T47D (cell line): Measurements from ENCODE around the gene NDFIP1.
"Not testable (repeated sequence)": the region's sequence is repeated elsewhere in the genome, so short reads cannot be mapped to it uniquely, and the experiment has no call there.

Experiments
- DNase-seq, 2 experiments: peaks; one replicate each; pipeline versions ENCODE4 v3.0.0 to v3.0.0-alpha.2; 2011 to 2012; ENCODE audit warnings: low read depth in 1 of 2, low spot score in 1 of 2
- JUND ChIP-seq: IDR thresholded peaks from 2 replicates; pipeline ENCODE4 v1.6.1; 2012; ENCODE audit warnings: low read depth
- in situ Hi-C: cut with HindIII; loops from 2 replicates; pipeline ENCODE4 v1.10.0; 2016; ENCODE audit warnings: low sequenced_read_pairs, low pct_unique_long_range_greater_than_20kb

NDFIP1 gene

DNA sequence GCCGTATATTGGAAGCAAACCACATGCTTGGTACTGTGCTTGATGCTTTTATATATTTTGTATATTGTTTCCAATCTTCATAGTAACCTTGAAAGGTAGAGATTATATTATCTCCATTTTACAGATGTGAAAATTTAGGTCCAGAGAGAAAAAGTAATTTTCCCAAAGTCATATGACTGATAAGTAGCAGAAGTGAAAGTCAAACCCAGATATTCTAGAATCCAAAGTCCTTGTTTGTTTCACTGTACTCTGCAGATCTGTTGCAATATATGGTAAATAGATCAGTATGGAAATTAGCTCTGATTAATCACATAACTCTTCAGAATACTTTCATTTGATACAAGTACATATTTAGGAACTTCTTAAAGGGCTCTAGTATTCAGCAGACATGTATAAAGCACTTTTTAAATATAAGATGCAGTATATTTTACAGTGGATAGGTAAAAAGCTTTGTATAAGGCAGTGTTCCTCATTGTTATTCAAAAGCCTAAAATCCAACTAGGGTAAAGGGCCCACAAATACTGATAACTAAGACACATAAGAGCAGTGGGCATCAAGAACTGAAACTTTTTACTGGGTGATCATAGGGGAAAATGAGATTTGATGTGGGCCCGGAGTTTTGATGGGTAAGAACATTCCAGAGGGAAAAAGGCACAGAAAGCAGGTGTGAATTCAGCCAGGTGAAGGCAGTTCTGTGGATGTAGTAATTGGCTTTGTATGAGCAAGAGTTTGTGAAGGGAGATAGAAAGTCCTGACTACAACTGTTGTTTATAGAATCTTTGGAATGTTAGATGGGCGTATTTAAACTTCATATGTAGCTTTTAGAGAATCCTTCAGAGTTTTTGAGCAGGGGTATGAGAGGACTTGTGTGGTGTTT, 25.0 kb downstream of the NDFIP1 start:
- no peak for TF ChIP-seq JUND
- DNase-seq, result no peak
- in situ Hi-C loops, result no loop called here

DNA sequence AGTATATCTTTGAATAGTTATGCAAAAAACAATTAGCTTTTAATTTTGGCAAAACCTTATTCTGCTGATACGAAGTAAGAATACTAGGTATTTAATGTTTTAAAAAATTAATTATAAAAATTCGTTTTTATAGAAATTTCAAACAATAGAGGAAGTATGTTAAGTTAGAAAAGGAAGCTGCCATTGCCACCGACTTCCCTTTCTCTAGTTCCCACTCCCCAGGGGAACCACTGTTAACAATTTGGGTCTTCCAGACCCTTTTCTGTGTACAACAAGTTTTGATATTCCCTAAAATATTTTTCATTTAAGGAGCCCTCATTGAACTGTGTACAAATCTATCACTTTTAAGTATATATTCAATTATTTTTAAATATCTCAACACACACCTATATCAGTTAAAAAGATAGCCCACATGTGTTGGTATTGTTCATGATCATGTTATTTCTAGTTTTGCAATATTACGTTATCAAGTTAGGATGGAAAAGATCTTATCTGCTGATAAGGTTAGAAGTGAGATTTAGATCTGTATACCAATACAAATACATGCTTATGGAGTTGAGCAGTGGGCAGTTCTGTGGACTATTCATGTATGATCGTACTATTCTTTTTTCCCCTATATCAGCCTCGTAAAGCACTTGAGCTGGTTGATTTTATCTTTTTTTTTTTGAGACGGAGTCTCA, 25.9 kb downstream of the NDFIP1 start:
- TF ChIP-seq JUND, result no peak
- no peak for DNase-seq
- in situ Hi-C loops, result no loop called here

DNA sequence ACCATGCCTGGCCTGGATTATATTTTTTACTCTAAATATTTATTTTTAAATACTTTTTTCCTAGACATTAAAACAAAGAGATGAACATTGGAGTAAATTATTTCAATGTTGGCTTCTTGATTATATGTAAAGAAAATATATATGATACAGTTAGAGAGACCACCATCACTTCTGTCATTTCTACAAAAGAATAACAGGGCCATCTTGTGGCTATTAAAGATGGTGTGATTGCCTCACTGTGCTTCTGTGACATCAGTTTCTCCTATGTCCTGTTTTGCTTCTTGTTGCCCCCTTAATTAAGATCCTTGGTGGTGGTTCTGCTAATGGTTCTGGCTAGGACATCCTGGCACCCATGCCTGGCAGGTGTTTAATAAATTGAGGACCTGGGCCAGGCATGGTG, 32.9 kb downstream of the NDFIP1 start:
- DNase-seq, result no peak
- no peak for TF ChIP-seq JUND

DNA sequence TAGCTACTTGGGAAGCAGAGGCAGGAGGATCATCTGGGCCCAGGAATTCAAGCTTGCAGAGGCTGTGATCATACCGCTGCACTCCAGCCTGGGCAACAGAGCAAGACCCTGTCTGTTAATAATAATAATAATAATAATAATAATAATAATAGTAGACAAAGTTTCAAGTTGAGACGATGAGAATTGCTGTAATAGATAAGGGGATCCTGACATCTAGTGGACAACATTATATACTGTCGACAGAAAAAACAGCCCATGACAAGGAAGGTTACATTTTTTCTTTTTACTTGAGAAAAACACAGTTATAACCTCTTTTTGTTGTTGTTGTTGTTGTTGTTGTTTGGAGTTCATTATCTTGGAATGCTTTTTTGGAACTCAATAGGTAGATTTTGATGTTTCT, 35.3 kb downstream of the NDFIP1 start:
- DNase-seq, result peak; percentile 21 to 52
- in situ Hi-C loops, result no loop called here
- TF ChIP-seq JUND, result no peak

More for the DNA sequence above, 32.9 kb downstream of the NDFIP1 start:
- in situ Hi-C loops, result no loop called here

DNA sequence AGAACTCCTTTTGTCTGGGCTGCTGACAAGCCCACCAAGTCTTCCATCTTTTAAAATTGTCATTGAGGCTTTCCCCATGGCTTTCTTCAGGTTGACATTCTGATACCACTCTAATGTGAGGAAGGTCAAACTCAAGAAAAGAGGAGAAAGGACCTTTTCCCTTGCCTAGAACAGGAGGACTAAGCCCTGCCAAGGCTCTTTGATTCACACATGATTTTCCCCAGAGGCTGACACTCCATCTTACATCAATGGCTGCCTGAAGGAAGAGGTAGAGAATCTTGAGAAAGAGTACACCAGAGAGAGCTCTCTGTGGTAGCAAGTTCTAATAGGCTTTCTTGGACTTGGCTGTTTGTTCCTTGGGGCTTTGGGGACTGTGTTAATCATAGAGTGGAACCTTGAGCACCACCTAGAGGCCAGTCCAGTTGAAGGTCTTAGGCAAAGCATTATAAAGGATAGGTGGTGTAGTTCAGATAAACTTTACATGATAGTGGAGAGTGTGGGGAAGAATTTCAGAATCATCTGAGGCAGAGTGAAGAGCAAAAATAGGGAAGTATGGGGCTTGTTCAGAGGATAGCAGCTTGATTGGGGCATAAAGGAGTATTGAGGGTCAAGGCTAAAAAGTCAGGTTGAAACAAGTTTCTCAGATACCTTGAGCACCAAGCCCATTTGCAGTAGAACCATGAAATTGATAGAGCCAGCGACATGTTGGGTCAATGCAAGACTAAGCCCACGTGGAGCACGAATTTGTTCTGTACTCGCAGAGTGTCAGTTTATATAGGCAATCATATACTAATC, 36.7 kb downstream of the NDFIP1 start:
- no peak for TF ChIP-seq JUND
- DNase-seq, result peak; percentile 42 to 80
- in situ Hi-C loops, result no loop called here

DNA sequence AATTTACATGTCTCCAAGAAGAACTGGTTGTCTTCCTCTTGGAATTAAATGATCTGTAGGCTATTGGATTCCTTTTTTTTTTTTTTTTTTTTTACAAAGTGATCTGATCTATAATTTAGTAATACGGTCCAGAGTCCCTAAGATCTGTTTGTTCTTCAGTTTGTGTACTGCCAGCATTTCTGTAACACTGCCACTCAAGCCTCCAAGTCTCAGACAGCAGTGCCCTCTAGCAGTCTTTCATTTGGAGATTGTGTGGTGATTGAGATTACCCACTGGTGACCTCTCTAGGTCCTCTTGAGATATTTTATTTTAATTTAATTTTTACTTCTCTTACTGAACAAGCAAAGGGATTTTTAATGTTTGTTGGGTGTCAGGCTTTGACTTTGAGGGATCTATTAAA, 40.8 kb downstream of the NDFIP1 start:
- no peak for DNase-seq
- in situ Hi-C loops, result no loop called here
- no peak for TF ChIP-seq JUND

DNA sequence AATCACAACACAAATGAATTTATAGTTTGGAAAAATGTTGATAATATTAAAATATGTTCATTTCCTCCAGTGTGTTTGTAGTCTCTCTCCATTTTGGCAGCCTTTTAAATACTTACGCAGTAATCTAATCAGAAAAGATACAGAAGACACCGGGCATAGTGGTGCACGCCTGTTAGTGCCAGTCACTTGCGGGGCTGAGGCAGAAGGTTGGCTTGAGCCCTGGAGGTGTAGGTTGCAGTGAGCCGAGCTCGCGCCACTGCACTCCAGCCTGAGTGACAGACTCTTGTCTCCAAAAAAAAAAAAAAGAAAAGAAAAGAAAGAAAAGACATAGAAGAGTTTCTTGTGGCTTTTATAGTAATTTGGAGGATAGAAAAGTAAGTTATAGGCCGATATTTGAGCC, 41.9 kb downstream of the NDFIP1 start:
- TF ChIP-seq JUND, result no peak
- in situ Hi-C loops, result loop anchor here (25.0 kb wide), 1 partner anchor 387 kb away; no protein-coding TSS in a partner anchor
- DNase-seq, result no peak

DNA sequence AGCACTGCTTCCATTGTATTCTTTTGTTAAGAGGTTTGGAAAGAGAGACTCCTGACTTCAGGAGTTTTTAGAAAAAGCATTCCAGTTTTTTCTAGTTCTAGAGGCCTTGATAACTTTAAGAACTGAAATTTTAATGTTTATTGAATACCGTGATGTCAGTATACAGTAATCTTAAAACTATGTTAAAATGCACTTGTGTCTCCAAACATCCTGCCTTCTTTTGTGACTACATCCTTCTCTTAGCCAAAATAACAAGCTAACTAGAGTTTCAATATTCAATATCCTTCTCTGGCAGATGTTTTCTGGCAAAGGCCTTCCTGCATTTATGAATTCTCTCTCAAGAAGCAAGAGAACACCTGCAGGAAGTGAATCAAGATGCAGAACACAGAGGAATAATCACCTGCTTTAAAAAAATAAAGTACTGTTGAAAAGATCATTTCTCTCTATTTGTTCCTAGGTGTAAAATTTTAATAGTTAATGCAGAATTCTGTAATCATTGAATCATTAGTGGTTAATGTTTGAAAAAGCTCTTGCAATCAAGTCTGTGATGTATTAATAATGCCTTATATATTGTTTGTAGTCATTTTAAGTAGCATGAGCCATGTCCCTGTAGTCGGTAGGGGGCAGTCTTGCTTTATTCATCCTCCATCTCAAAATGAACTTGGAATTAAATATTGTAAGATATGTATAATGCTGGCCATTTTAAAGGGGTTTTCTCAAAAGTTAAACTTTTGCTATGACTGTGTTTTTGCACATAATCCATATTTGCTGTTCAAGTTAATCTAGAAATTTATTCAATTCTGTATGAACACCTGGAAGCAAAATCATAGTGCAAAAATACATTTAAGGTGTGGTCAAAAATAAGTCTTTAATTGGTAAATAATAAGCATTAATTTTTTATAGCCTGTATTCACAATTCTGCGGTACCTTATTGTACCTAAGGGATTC, 43.1 kb downstream of the NDFIP1 start:
- in situ Hi-C loops, result loop anchor here (25.0 kb wide), 1 partner anchor 386 kb away; no protein-coding TSS in a partner anchor

DNA sequence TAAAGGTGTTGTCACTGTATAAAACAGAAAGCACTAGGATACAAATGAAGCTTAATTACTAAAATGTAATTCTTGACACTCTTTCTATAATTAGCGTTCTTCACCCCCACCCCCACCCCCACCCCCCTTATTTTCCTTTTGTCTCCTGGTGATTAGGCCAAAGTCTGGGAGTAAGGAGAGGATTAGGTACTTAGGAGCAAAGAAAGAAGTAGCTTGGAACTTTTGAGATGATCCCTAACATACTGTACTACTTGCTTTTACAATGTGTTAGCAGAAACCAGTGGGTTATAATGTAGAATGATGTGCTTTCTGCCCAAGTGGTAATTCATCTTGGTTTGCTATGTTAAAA, 43.8 kb downstream of the NDFIP1 start:
- DNase-seq, result peak in 1 of 2 experiments; percentile 24
- in situ Hi-C loops, result loop anchor here (25.0 kb wide), 1 partner anchor 385 kb away; no protein-coding TSS in a partner anchor
- TF ChIP-seq JUND, result no peak

More for the DNA sequence above, 43.1 kb downstream of the NDFIP1 start:
- peak; percentile 23 to 79 for DNase-seq
- TF ChIP-seq JUND, result no peak

DNA sequence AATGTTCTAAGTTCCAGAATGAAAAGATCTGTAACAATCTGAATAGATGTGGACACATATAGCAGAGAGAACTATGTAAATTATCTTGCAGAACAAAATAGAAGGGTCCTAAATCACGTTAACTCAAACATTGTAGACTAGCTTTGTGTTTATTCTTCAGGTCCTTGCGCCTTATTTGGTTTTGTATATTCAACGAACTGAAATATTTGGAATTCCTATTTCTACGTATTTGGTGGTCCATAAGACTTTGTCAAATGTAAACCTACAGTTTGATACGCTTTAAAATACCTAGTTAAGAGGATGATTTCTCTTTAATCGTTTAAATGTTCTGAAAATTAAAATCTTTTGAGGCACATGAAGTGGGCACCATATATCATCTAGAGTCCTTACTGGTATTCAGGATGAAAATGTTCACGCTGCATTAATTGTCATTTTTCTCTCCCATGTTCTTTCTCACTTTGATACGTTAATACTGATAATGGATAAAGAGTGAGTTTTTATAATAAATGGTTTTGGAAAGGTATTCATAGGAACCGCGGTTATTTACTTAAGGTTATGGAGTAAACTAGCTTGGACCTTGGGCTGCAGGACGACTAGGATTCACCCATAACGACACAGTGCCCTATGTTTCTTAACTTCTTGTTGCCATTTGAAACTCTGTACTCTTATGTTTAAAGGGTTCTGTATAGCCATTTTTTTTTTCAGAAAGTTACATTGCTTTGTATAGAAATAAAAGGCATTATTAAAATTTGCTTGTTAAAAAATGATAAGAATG, 45.3 kb downstream of the NDFIP1 start:
- no peak for TF ChIP-seq JUND
- in situ Hi-C loops, result loop anchor here (25.0 kb wide), 1 partner anchor 383 kb away; no protein-coding TSS in a partner anchor
- DNase-seq, result no peak

DNA sequence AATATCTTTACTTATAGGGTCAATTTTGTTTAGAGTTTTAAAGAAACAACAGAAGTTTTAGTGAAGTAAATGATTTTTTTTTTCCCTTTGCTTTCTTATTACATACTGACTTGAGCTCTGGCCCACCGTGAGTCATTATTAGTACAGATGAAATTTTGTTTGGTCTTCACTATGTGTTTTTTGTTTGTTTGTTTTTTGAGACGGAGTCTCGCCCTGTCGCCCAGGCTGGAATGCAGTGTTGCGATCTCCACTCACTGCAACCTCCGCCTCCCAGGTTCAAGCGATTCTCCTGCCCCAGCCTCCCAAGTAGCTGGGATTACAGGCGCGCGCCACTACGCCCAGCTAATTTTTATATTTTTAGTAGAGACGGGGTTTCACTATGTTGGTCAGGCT, 45.9 kb downstream of the NDFIP1 start:
- not testable (repeated sequence) for DNase-seq
- in situ Hi-C loops, result loop anchor here (25.0 kb wide), 1 partner anchor 383 kb away; no protein-coding TSS in a partner anchor
